Measurements from ENCODE around the gene STC2.
"Not testable (repeated sequence)": the region's sequence is repeated elsewhere in the genome, so short reads cannot be mapped to it uniquely, and the experiment has no call there.

Gene STC2, protein sequence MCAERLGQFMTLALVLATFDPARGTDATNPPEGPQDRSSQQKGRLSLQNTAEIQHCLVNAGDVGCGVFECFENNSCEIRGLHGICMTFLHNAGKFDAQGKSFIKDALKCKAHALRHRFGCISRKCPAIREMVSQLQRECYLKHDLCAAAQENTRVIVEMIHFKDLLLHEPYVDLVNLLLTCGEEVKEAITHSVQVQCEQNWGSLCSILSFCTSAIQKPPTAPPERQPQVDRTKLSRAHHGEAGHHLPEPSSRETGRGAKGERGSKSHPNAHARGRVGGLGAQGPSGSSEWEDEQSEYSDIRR

DNA sequence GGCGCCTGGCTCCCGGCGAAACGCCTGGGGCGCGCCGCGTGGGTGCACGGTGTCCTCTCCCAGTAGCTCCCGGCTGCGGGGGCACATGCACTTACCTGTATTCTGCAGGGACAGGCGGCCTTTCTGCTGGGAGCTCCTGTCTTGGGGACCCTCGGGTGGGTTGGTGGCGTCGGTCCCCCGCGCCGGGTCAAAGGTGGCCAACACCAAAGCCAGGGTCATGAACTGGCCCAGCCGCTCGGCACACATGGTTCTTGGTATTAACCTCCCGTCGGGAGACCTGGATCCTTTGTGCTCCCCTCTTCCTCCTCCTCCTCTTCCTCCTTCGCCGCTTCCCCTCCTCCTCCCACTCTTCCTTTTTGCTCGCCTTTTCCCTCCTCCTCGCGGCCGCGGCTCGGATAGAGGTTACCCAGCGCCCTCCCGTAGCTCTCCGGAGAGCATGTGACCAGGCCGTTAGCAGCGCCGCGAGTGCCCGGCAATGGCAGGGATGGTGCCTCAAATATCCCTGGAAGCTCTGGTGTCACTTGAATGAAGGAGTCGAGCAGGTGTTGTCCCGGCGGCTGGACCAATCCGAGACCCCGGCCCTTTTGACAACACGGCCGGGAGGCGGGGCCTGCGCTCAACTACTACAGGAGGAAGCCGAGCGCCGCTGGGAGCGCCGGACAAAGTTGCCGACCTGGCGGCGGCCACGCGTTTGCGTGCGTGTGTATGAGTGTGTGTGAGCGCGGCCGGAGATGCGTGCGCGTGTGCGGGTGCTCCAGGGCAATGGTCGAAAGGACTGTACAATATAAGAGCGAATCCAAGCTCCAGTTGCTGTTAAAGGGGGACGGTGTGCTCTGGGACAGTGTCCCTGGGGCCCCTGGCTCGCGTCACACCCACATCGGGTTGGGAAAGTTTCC lies at the start of gene STC2:
TSS of gene STC2 (minus strand) at position 467 of the 896 bp plus-strand sequence. CDS start at position 246, 221 bp downstream.
- DNase-seq: peak in 5 of 14 donors; percentile 23 to 60 (median 27)

DNA sequence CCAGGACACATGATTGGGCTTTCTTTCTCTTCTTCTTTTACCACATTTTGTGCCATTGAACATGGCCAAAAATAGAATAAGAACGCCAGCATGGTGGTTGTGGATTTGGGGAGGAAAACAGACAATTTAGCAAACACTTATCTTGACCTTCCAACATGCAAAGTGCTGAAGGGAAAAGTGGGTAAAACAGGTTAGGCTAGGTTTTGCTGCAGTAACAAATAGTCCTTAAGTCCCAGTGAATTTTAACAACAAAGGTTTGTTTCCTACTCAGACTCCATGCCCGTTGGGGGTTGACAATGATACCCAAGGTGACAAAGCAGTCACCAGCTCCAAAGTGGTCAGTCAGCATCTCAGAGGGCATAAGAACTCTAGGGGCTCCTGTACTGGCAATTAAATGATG lies 43.2 kb upstream of the STC2 start:
- DNase-seq: no peak

DNA sequence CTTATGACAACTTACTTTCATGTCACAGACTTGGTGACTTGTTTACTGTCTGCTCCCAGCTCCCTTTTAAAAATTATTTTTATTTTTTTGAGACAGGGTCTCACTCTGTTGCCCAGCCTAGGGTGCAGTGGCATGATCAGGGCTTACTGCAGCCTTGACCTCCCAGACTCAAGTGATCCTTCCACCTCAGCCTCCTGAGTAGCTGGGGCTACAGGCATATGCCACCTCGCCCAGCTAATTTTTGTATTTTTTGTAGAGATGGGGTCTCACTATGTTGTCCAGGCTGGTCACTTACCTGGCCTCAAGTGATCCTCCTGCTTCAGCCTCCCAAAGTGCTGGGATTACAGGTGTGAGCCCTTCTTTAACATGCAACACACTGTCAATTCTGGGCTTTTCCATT lies 35.2 kb upstream of the STC2 start:
- DNase-seq: not testable (repeated sequence)

DNA sequence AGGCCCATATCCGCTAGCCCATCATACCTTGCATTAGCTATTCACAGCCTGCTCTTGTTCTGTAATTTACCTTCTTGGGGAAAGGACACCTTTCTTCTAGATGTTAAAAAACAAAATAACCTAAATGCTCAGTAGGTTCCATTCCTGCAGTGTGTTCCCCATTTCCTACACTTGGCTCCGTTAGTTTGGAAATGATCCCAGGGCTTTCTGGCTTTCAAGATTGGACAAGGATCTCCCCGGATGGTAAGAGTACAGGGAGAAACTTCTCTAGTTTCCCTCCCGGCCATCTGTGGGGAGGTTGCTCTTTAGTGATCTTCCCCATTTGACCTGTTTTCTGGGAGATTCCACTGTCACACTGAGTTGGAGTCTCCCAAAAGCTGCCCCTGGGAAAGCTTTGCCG lies 27.3 kb upstream of the STC2 start:
- DNase-seq: no peak

DNA sequence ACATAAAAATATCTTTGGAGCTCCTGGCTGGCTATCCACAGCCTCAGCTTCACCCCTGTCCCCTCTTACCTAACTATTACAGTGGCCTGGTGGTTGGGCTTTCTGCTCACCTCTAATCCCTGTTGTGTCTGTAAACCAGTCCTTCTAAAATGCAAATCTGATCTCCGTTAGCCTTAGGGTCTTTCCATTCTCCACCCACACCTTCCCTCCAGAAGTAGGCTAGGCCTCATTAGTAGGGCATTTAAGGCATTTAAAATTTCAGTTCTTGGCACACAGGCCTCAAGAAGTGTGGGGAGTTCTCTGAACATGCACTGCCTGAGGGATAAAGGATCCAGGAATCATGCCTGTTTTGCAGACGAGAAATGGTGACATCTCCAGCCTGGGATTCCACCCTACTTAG lies 26.4 kb upstream of the STC2 start:
- no peak for DNase-seq

DNA sequence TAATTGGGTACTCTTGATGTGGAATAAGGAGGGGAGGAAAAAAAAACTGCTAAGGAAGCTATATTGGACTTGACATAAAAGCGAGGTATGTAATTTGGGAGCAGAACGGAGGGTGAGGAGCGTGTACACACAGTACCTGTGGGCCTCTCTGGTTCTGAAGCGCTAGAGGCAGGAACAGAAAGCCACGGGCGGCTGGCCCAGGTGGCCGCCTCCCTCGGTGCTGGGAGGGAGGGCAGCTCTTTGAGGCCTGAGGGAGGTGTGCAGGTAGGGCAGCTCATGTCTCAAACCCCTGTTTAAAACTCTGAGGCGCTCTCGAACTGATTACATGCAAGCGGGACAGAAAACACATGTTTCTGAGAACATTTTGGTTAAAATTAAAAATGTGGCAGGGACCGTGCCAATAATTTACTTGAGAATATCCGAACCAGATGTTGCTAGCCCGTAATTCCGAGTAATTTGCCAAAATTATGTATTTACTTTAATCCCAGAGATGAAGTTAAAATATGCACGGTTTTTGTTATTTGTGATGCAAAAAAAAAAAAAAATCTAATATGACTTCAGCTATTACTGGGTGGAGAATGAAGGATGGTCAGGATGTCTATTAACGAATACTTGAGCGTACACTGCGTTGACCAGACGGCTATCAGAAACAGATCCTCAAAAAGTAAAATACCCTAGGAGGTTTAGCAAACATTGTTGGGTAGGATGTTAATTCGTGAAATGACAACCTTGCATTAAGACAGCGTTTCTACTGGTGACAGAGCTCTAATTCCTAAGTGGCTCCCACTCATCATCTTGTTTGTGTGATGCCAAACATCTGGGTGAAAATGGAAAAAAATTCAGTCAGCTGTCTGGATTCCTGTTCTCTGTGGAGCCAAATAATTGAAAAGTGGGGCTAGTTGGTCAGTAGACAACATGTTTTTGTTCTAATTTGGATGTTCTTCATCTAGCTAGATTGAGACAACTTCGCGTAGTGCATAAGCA lies 24.4 kb upstream of the STC2 start:
- no peak for DNase-seq

DNA sequence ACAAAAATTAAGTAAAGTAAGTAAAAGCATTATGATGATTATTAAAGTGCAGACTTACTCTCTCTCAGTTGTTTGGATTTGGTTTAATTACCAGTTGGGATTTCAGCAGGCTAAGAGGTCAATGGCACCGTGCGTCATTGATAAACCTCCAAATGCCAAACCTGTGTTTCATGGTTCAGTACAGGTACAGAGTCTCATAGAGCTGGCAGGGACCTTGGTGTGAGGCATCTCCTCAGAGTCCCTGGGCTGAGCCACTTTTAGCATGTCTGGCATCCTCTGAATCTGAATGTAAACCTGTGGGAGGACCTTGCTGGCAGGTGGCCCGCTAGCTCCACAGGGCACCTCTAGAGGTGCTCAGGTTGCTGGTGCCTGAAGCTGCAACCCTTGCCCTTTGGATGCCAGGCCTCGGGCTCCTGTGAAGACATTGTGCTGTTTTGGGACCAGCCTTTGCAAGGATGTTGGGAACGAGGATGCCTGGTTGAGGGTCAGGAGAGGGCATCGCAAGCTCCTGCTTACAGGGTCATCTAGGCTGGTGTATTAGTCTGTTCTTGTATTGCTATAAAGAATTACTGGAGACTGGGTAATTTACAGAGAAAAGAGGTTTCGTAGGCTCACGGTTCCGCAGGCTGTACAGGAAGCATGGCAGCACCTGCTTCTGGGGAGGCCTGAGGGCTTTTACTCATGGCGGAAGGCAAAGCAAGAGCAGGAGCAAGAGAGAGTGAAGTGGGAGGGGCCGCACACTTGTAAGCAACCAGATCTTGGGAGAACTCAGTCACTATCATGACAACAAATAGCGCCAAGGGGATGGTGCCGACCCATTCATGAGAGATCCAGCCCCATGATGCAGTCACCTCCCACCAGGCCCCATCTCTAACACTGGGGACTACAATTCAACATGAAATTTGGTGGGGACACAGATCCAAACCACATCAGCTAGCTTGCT lies 14.9 kb upstream of the STC2 start:
- DNase-seq: no peak

DNA sequence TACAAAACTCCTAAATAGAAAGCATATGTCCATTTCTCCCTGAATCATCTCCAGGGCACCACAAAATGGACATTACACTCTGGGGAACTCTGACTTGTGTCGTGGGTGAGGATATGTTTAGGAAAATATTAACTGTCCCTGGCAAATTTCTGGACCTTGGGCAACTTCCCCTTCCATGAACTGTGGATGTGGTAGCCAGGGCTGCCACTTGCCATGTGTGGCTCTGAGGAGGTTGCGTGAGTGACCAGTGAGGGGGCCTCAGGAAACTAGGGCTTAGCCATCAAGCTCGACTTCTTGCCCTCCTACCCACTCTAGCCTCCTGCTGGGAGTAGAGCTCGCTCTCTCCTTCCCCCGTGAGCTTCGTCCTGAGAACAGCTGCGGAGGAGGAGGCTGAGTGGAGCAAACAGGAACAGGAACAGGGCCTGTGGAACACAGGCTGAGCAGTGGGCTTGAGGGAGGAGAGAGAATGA lies 13.8 kb upstream of the STC2 start:
- no peak for DNase-seq

DNA sequence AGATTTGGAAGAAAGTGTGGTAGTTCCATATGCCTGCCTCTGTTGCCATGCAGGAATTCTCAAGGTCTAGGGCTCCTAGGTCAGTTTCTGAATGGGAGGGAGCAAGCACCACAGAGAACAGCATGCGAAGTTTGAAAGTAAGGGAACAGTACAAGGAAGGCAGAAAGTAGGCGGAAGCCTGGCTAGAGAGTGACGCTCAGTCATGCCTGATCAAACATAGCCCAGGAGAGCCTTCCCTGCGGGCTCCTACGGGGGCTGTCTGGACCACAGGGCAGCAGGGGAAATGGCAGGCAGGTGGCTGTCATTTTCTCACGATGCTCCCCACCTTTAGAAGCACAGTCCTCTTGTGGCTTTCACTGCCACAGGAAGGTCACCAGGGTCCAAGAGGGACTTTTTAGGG lies 12.8 kb upstream of the STC2 start:
- no peak for DNase-seq

DNA sequence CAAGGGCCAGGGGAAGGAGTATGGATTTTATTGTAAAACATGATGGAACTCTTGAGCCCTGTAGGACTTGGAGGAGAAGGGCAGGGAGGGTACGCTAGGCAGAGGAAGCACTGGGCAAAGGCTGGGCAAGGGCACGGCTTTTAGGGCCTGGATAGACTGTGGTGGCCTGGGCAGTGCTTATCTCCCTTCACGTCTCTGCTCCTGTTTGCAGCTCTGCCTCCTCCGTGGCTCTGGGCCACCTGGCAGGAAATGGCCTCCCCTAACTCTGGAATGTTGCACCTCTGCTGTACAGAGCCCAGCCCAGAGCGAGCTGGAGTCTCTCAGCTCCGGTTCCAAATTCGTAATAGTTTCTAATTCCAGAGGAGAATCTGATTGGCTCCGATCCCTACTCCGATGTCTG lies 12.2 kb upstream of the STC2 start:
- DNase-seq: no peak

DNA sequence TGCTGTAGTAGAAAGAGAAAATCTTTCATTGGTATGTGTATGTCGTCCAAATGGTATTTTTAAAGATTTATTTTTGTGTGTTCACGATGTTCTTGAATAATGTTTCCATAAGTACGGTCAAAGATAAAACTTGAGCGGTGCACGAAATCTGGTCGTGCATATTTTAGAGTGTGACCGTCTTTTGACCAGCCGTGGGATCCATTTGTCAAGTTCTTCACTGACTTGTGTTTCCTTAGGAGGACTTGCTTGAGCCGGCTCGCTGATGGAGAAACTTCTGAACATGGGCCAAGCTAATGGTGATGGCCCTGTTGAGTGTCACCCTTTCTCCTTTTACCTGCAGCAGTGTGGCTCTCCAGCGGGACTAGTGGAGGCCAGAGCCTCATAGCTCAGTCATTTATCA lies 11.1 kb upstream of the STC2 start:
- no peak for DNase-seq

DNA sequence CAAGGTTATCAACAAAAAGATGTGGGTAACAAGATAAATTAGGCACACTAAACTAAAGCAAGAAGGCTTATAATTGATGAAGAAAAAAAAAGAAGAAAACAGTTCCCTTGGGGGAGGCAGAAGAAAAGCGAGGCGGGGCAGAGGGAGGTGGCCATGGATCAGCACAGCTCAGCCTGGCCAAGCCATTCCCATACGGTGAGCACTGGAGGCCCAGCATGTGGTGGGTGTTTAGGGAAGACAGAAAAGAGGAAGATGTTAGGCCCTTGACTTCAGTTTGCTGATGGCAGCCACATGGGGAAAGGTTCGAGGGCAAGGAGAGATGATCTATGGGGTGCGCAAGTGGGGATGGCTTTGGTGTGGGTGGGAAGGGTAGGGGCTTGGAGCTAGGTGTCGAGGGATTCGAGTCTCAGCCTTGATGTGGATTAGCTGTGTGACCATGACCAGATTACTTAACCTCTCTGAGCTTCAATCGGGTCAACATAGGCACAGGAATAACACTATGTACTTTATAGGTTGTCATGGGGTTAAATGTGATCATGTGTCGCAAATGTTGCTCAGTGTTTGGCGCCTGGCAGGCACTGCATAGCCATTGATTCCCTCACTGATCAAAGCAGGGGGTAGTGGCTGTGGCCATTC lies 10.3 kb upstream of the STC2 start:
- no peak for DNase-seq

DNA sequence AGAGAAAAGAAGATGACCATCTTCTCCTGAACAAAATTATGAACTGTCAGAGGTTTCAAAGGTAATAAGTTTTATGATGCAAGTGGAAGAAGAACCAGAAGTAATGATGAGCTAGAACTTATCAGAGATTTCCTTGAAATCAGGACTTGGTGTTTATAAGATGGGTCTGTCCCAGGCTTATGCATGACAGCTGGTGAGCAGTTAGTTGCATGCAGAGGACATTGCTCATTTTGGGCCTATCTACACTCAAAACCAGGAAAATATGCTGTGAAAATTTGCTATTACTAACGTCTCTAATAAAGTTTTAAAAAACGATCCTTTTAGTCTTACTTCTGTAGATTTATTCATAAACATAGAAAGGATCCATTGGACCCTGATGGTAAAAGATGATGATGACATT lies 6.6 kb upstream of the STC2 start:
- no peak for DNase-seq

DNA sequence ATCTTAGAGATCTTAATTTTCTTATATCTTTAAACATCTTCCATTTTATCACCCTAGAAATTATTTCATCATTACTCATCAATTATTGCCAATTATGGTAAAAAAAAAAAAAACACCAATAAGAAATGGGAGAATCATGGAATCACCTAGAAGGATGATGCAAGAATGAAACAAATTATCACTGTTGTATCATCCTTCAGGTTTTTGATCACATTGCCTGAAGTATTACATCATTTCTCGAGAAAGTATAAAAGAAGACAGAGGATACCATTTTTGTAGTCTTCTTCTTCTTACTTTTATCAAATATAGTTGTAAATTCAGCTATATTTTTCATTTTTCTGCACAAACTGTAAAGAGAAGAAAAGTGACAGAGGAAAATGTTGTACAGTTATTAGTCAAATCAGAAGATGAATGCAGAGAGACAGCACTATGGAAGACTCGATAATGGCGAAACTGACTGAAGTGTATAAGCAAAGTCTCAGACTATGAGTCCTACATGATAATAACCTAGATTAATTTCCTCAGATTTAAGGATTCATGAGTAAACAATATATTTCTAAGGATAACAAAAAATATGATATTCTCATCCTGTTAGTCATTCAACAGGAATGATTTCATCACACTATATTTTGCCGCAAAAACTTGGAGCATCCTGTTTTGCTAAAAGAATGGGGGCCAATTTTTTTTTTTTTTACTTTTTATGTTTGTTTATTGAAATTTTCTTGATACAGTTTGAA lies 5.9 kb upstream of the STC2 start:
- no peak for DNase-seq

DNA sequence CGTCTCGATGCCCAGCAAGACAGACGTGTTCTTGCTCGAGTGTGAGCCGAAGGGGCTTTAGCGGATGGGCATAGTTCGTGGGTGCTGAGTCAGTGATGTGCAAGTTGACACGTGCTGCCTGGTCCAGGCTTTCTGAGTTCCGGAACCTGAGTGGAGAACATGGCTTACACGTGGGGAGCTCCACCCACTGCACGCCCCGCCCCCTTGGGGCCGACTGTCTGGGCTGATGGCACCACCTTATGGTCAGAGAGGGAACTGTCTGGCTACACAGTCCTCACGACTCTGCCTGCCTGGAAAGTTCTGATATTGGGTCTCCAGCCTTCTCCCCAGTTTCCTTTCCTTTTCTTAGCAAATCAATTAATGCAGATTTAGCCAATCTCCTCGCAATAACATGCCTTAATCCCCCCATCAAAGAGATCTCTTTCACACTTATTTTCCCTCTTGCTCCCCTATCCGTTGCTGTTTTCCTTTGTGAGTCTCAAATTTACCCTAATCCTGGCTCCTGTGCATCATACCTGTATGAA lies 3.8 kb upstream of the STC2 start:
- peak in 11 of 14 donors; percentile 35 to 79 (median 65) for DNase-seq

DNA sequence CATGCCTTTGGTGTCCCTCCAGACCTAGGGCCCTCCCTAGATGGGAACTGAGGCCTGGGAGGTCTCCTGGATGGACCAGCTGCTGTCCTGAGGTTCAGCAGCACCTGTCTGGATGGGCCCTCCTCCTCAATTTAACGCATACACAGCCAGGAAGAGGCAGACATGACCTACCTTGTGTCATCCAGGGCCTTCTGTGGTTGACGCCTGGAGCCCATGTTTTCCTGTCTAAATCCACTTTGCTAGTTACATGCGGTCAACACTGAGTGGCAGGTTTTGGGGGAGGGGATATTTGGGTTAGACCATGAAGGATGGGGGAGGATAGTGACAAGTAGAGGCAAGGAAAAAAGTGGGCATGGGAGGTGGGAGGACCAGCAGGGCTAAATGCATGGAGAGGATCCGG lies 3.1 kb upstream of the STC2 start:
- no peak for DNase-seq

DNA sequence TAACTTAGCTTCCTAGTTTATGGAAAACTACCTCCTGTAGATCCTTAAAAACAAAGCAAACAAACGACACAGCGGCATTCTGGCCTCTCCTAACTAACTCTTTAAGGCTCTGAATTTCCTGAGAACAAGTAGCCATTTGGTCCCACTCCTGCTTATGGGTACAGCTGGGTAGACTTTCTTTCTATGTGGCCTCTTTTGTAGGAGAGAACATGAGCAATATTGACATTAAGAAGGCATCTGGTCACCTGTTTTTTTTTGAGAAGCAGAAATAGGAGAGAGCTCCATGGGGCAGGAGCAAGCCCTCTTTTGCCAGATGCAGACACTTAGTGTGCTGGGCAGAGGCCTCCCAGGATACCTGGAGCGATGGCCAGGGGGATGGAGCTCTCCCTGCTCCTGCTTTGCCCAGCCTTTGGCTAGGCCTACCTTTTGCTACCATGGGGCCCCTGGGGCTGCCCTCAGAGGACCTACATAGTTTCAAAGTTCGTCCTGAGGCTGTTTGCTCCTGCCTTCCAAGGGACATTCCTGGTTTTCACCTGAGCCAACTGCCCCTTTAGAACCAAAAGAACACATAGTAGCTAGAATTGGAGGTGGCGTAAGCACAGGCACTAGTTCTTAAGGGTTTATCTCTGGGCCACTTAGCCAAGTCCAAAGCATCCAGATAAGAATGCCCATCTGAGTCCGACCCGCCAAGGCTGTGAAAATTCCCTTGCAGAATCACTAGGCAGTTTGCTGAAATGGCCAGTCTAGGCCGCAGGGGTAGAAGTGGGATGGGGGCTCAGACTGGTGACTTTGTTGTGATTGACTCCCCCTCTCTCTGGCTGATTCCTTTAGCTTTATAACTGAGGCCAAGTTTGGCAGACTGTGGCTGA lies 2.4 kb upstream of the STC2 start:
- DNase-seq: no peak

DNA sequence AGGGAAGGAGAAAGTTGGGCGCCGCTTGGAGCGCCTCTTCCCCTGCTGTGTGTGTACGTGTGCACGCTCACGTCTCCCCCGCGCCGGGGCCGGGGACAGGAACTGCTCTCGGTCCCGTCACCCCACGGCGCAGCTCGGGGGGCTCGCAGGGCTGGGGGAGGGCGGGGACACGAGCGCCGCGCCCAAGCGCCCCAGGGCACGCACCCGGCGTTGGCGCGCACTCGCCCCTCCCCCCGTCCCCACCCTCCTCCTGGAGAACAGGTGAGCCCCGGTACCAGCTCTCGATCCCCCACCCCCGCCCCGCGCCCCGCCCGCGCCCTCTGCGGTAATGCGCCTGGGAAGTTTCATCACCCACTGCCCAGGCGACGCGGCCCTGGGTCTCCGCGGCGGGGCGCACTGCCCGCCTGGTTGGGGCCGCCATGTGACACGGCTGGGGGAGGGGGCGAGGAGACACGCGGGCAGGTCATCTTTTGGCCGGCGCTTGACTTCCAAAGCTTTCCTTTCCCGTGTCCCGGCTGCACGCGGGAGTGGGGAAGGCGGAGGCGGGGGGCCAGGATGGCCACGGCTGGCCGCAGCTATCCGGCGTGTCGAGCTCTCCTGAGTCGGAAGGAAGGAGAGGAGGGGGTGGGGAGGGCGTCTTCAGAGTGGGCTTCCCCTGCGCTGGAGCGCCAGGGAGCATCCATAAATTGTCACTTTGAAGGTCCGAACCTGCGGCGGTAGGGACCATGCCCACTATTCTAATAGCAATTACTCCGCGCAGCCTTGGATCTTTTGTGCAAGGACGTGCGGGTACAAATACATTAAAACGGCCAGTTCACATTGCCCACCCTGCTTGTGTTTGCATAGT lies 1.5 kb upstream of the STC2 start:
- peak in 2 of 14 donors; percentile 15 to 27 for DNase-seq

Measured in C1 segment of cervical spinal cord (tissue), 14 donors.